Endodermal cell (in vitro differentiated cells): Measurements from ENCODE around the gene PDE4D. TPM values are rescaled to one million over a fixed set of nuclear protein-coding genes. Genes with fewer than 3 reads are reported as not detected.

ENCODE experiments used
- DNase-seq: peaks from one replicate; pipeline ENCODE4 v3.0.0-alpha.2; 2017
- H3K27ac ChIP-seq: 2 replicates; pipeline ENCODE4 v1.5.1; 2013; ENCODE audit warnings: mild to moderate bottlenecking, low read depth, low read length, moderate library complexity
- H3K27me3 ChIP-seq: 2 replicates; pipeline ENCODE4 v1.6.1; 2013; ENCODE audit warnings: mild to moderate bottlenecking, low read length, moderate library complexity; ENCODE audit not compliant: insufficient read depth, control insufficient read depth, poor library complexity, severe bottlenecking
- H3K36me3 ChIP-seq: 2 replicates; pipeline ENCODE4 v1.7.0; 2013; ENCODE audit warnings: mild to moderate bottlenecking, low read length, moderate library complexity; ENCODE audit not compliant: control insufficient read depth, insufficient read depth
- H3K4me1 ChIP-seq: one replicate; pipeline ENCODE4 v1.7.0; 2013; ENCODE audit warnings: low read length; ENCODE audit not compliant: control insufficient read depth, insufficient read depth
- H3K4me3 ChIP-seq: 2 replicates; pipeline ENCODE4 v1.5.1; 2013; ENCODE audit warnings: mild to moderate bottlenecking, low read length, moderate library complexity
- H3K9ac ChIP-seq: 2 replicates; pipeline ENCODE4 v1.6.1; 2013; ENCODE audit warnings: mild to moderate bottlenecking, low read length, moderate library complexity; ENCODE audit not compliant: poor library complexity, severe bottlenecking; ENCODE audit errors: extremely low read depth
- H3K9me3 ChIP-seq: 2 replicates; pipeline ENCODE4 v1.6.1; 2013; ENCODE audit warnings: mild to moderate bottlenecking, low read length, moderate library complexity; ENCODE audit not compliant: control insufficient read depth
- H3K27ac Mint-ChIP-seq: 2 replicates; pipeline ENCODE4 v1.8.0; 2020; ENCODE audit warnings: mixed read lengths
- H3K27me3 Mint-ChIP-seq: 2 replicates; pipeline ENCODE4 v1.8.0; 2021; ENCODE audit warnings: mild to moderate bottlenecking, mixed read lengths; ENCODE audit not compliant: insufficient read depth
- H3K36me3 Mint-ChIP-seq: 2 replicates; pipeline ENCODE4 v1.8.0; 2020; ENCODE audit warnings: low read depth, mixed read lengths
- H3K4me1 Mint-ChIP-seq: 2 replicates; pipeline ENCODE4 v1.8.0; 2020; ENCODE audit warnings: mixed read lengths
- H3K4me3 Mint-ChIP-seq: 2 replicates; pipeline ENCODE4 v1.8.0; 2020; ENCODE audit warnings: mild to moderate bottlenecking, moderate library complexity, mixed read lengths
- H3K9me3 Mint-ChIP-seq: 2 replicates; pipeline ENCODE4 v1.8.0; 2020; ENCODE audit warnings: mild to moderate bottlenecking, mixed read lengths
- WGBS, 2 experiments: methylation state at CpG; one replicate each; pipeline versions ENCODE4 v1.1.5 to v1.1.7; 2013; ENCODE audit warnings: missing lambda C conversion rate in 2 of 2, mixed read lengths in 1 of 2; ENCODE audit not compliant: insufficient coverage in 1 of 2, insufficient read length in 1 of 2; 5-methylcytosine and 5-hydroxymethylcytosine counted together
- total RNA-seq, 2 donors: library from RNA; stranded (reverse); fragmentation: NEBNext Ultra II Directional in 1 of 2; extraction: Animal tissue kit (Norgen Biotek cat#: 25700) in 1 of 2; gene quantifications; 2 replicates in 1 of 2; 3 replicates in 1 of 2; pipeline ENCODE4 v1.2.1, GENCODE V29; 2021
- TF ChIP-seq, protein P1 (sequence below): fragments of 200-600 bp; sonication (generic); conservative IDR thresholded peaks from 2 replicates; pipeline ENCODE4 v1.5.0; 2021; ENCODE audit warnings: antibody characterized with exemption, mild to moderate bottlenecking

The PDE4D gene
- total RNA-seq, 2 donors from 2014 or later: 9.2 to 11.4 TPM

GRCh38 chr5:59433174-59433573, 460.4 kb downstream of the PDE4D start:
- H3K27me3 Mint-ChIP-seq: peaks cover 3% of the 10 kb centered on the region
- H3K4me3 ChIP-seq: no peak overlapping the region
- H3K36me3 Mint-ChIP-seq: no peaks in the 10 kb centered on the region
- H3K9me3 Mint-ChIP-seq: no peaks in the 10 kb centered on the region
- no peak overlapping the region for H3K9ac ChIP-seq
- no peaks in the 10 kb centered on the region for H3K4me1 ChIP-seq
- H3K27ac Mint-ChIP-seq: no peak overlapping the region
- no peak overlapping the region for H3K27ac ChIP-seq
- TF ChIP-seq, protein P1, sequence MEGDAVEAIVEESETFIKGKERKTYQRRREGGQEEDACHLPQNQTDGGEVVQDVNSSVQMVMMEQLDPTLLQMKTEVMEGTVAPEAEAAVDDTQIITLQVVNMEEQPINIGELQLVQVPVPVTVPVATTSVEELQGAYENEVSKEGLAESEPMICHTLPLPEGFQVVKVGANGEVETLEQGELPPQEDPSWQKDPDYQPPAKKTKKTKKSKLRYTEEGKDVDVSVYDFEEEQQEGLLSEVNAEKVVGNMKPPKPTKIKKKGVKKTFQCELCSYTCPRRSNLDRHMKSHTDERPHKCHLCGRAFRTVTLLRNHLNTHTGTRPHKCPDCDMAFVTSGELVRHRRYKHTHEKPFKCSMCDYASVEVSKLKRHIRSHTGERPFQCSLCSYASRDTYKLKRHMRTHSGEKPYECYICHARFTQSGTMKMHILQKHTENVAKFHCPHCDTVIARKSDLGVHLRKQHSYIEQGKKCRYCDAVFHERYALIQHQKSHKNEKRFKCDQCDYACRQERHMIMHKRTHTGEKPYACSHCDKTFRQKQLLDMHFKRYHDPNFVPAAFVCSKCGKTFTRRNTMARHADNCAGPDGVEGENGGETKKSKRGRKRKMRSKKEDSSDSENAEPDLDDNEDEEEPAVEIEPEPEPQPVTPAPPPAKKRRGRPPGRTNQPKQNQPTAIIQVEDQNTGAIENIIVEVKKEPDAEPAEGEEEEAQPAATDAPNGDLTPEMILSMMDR: no peak
- WGBS, 2 experiments: 92 to 100% methylated on average over 1 of the region's 1 CpG
- no peaks in the 10 kb centered on the region for H3K27me3 ChIP-seq
- H3K36me3 ChIP-seq: no peaks in the 10 kb centered on the region
- H3K4me1 Mint-ChIP-seq: peaks cover 8% of the 10 kb centered on the region
- no peaks in the 10 kb centered on the region for H3K9me3 ChIP-seq
- DNase-seq: no peak
- no peak overlapping the region for H3K4me3 Mint-ChIP-seq

GRCh38 chr5:59430066-59430685, 463.4 kb downstream of the PDE4D start:
- Histone ChIP-seq H3K27ac (no peak overlapping the region), H3K27me3 (no peaks in the 10 kb centered on the region), H3K36me3 (no peaks in the 10 kb centered on the region), H3K9ac (no peak overlapping the region), H3K4me1 (no peaks in the 10 kb centered on the region), H3K4me3 (no peak overlapping the region), H3K9me3 (no peaks in the 10 kb centered on the region)
- Mint-ChIP-seq H3K27ac (no peak overlapping the region), H3K9me3 (no peaks in the 10 kb centered on the region), H3K4me1 (peaks cover 8% of the 10 kb centered on the region), H3K27me3 (peaks cover 3% of the 10 kb centered on the region), H3K36me3 (no peaks in the 10 kb centered on the region), H3K4me3 (no peak overlapping the region)
- TF ChIP-seq, protein P1: no peak
- WGBS, 2 experiments: 95 to 98% methylated on average over 8 to 9 of the region's 9 CpGs
- DNase-seq: no peak

GRCh38 chr5:59428391-59428790, 465.1 kb downstream of the PDE4D start:
- Histone ChIP-seq H3K9ac (no peak overlapping the region), H3K4me3 (no peak overlapping the region), H3K9me3 (no peaks in the 10 kb centered on the region), H3K4me1 (no peaks in the 10 kb centered on the region), H3K27ac (no peak overlapping the region), H3K27me3 (no peaks in the 10 kb centered on the region), H3K36me3 (no peaks in the 10 kb centered on the region)
- Mint-ChIP-seq H3K36me3 (no peaks in the 10 kb centered on the region), H3K4me3 (no peak overlapping the region), H3K27me3 (peaks cover 3% of the 10 kb centered on the region), H3K9me3 (no peaks in the 10 kb centered on the region), H3K27ac (no peak overlapping the region), H3K4me1 (peaks cover 6% of the 10 kb centered on the region)
- no peak for DNase-seq
- WGBS, 2 experiments: 86% methylated on average over 1 of the region's 2 CpGs; no CpG with 5 or more reads in 1 of the 2 experiments
- TF ChIP-seq, protein P1: no peak
